Mononuclear cell (primary cell): Measurements from ENCODE around the gene ENOX1. TPM values are rescaled to one million over a fixed set of nuclear protein-coding genes. Genes with fewer than 3 reads are reported as not detected.

ENCODE experiments used
- H3K27me3 ChIP-seq: 2 replicates; pipeline ENCODE4 v1.6.0; 2011; ENCODE audit warnings: low read length, control low read depth; ENCODE audit not compliant: insufficient read depth
- H3K4me1 ChIP-seq: 2 replicates; pipeline ENCODE4 v1.5.1; 2011; ENCODE audit warnings: mild to moderate bottlenecking, low read length, control low read depth; ENCODE audit not compliant: insufficient read depth
- H3K4me3 ChIP-seq: 2 replicates; pipeline ENCODE4 v1.5.1; 2011; ENCODE audit warnings: mild to moderate bottlenecking, low read length, moderate library complexity
- H3K9me3 ChIP-seq: 2 replicates; pipeline ENCODE4 v1.5.1; 2011; ENCODE audit warnings: low read depth, mild to moderate bottlenecking, control low read depth, low read length
- total RNA-seq: library from RNA; depleted of rRNA; stranded (reverse); fragments of >200 nt; gene quantifications from one replicate; pipeline ENCODE4 v1.2.3, GENCODE V29; 2012

The ENOX1 gene
- total RNA-seq, 1 donor, result under 0.01 TPM

- Histone ChIP-seq H3K9me3 (no peaks in the 10 kb centered on the region), H3K4me3 (no peak overlapping the region), H3K4me1 (no peaks in the 10 kb centered on the region), H3K27me3 (no peaks in the 10 kb centered on the region)
Measured at GRCh38 chr13:43266936-43267615, 519.7 kb downstream of the ENOX1 start.

- no peaks in the 10 kb centered on the region for H3K27me3 ChIP-seq
- H3K9me3 ChIP-seq, result no peaks in the 10 kb centered on the region
- H3K4me3 ChIP-seq, result no peak overlapping the region
- H3K4me1 ChIP-seq, result no peaks in the 10 kb centered on the region
Measured at GRCh38 chr13:43265028-43265427, 521.7 kb downstream of the ENOX1 start.

- no peaks in the 10 kb centered on the region for H3K4me1 ChIP-seq
- H3K27me3 ChIP-seq, result no peaks in the 10 kb centered on the region
- H3K4me3 ChIP-seq, result no peak overlapping the region
- no peaks in the 10 kb centered on the region for H3K9me3 ChIP-seq
Measured at GRCh38 chr13:43264458-43264857, 522.3 kb downstream of the ENOX1 start.

GRCh38 chr13:43263047-43263446 is 523.7 kb downstream of the ENOX1 start:
- Histone ChIP-seq H3K4me3 (no peak overlapping the region), H3K27me3 (no peaks in the 10 kb centered on the region), H3K9me3 (no peaks in the 10 kb centered on the region), H3K4me1 (no peaks in the 10 kb centered on the region)

GRCh38 chr13:43260999-43261398 is 525.8 kb downstream of the ENOX1 start:
- Histone ChIP-seq H3K27me3 (no peaks in the 10 kb centered on the region), H3K9me3 (no peaks in the 10 kb centered on the region), H3K4me1 (no peaks in the 10 kb centered on the region), H3K4me3 (no peak overlapping the region)

GRCh38 chr13:43258771-43259170 is 528.0 kb downstream of the ENOX1 start:
- Histone ChIP-seq H3K4me3 (no peak overlapping the region), H3K4me1 (no peaks in the 10 kb centered on the region), H3K27me3 (no peaks in the 10 kb centered on the region), H3K9me3 (no peaks in the 10 kb centered on the region)

- Histone ChIP-seq H3K4me1 (no peaks in the 10 kb centered on the region), H3K9me3 (no peaks in the 10 kb centered on the region), H3K4me3 (no peak overlapping the region), H3K27me3 (no peaks in the 10 kb centered on the region)
Measured at GRCh38 chr13:43257765-43258164, 529.0 kb downstream of the ENOX1 start.

GRCh38 chr13:43251961-43252360 is 534.8 kb downstream of the ENOX1 start:
- Histone ChIP-seq H3K27me3 (no peaks in the 10 kb centered on the region), H3K9me3 (no peaks in the 10 kb centered on the region)

GRCh38 chr13:43246382-43246781 is 540.4 kb downstream of the ENOX1 start:
- H3K4me1 ChIP-seq, result no peaks in the 10 kb centered on the region
- H3K9me3 ChIP-seq, result no peaks in the 10 kb centered on the region
- H3K27me3 ChIP-seq, result no peaks in the 10 kb centered on the region
- H3K4me3 ChIP-seq, result no peak overlapping the region

More at GRCh38 chr13:43251961-43252360, 534.8 kb downstream of the ENOX1 start:
- Histone ChIP-seq H3K4me1 (no peaks in the 10 kb centered on the region), H3K4me3 (no peak overlapping the region)

GRCh38 chr13:43245374-43245964 is 541.3 kb downstream of the ENOX1 start:
- Histone ChIP-seq H3K4me3 (no peak overlapping the region), H3K27me3 (no peaks in the 10 kb centered on the region), H3K4me1 (no peaks in the 10 kb centered on the region), H3K9me3 (no peaks in the 10 kb centered on the region)

- no peaks in the 10 kb centered on the region for H3K4me1 ChIP-seq
- no peaks in the 10 kb centered on the region for H3K27me3 ChIP-seq
- H3K9me3 ChIP-seq, result no peaks in the 10 kb centered on the region
- H3K4me3 ChIP-seq, result no peak overlapping the region
Measured at GRCh38 chr13:43244481-43244880, 542.3 kb downstream of the ENOX1 start.

GRCh38 chr13:43243711-43244110 is 543.1 kb downstream of the ENOX1 start:
- no peaks in the 10 kb centered on the region for H3K27me3 ChIP-seq
- H3K4me3 ChIP-seq, result no peak overlapping the region
- no peaks in the 10 kb centered on the region for H3K4me1 ChIP-seq
- H3K9me3 ChIP-seq, result no peaks in the 10 kb centered on the region

GRCh38 chr13:43242040-43242439 is 544.7 kb downstream of the ENOX1 start:
- Histone ChIP-seq H3K9me3 (no peaks in the 10 kb centered on the region), H3K4me3 (no peak overlapping the region), H3K27me3 (no peaks in the 10 kb centered on the region), H3K4me1 (no peaks in the 10 kb centered on the region)

- Histone ChIP-seq H3K4me3 (no peak overlapping the region), H3K27me3 (no peaks in the 10 kb centered on the region), H3K9me3 (no peaks in the 10 kb centered on the region), H3K4me1 (no peaks in the 10 kb centered on the region)
Measured at GRCh38 chr13:43240278-43240677, 546.5 kb downstream of the ENOX1 start.

- Histone ChIP-seq H3K4me1 (no peaks in the 10 kb centered on the region), H3K9me3 (no peaks in the 10 kb centered on the region), H3K27me3 (no peaks in the 10 kb centered on the region), H3K4me3 (no peak overlapping the region)
Measured at GRCh38 chr13:43239275-43239840, 547.4 kb downstream of the ENOX1 start.
